HG03520 (cell line): ENCODE results near the gene GIPC2.
"Not testable (repeated sequence)": the region's sequence is repeated elsewhere in the genome, so short reads cannot be mapped to it uniquely, and the experiment has no call there.

Source experiments
- ATAC-seq: cut with Tn5 transposase; IDR thresholded peaks from one replicate; pipeline ENCODE4 v1.9.1; 2021; ENCODE audit warnings: mild to moderate bottlenecking, moderate library complexity; ENCODE audit not compliant: unreplicated experiment

The GIPC2 gene

DNA sequence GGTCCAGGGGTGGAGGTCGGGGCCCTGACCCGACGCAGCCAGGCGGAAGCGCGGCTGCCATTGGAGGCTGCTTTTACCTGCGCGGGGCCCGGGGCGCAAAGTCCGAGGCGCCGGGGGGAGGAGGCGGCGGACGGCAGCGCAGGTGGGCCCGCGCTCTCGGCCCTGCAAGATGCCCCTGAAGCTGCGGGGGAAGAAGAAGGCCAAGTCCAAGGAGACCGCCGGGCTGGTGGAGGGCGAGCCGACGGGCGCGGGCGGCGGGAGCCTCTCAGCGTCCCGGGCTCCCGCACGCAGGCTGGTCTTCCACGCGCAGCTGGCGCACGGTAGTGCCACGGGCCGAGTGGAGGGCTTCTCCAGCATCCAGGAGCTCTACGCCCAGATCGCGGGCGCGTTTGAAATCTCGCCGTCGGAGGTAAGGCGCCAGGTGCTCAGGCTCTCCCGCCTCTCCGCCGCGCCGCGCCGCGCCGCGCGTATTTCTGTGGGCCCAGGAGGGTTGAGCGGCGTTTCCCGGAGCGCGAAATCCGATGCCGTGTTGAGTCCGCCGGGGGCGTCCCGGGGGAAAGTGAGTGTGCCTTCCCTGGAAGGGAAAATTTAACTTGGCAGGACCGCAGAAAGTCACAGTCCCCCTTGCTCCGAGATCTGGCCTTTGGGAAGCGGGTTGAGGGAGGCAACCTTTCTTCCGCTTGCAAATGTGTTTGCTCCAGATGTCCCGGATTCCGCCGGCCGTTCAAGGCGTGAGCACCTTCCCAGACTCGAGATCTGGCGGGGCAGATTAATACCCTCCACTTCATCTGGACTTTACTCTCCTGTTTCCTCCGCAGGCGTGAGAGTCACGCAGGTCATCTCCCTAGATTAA lies at the start of gene GIPC2:
TSS of gene GIPC2 (plus strand) at position 41 of the 853 bp plus-strand sequence. CDS start at position 170, 129 bp downstream.
- no peak for ATAC-seq

- ATAC-seq = no peak
Measured at GRCh38 chr1:77996734-77997133, 49.0 kb upstream of the GIPC2 start.

- ATAC-seq = not testable (repeated sequence)
Measured at GRCh38 chr1:78000536-78000935, 45.2 kb upstream of the GIPC2 start.

DNA sequence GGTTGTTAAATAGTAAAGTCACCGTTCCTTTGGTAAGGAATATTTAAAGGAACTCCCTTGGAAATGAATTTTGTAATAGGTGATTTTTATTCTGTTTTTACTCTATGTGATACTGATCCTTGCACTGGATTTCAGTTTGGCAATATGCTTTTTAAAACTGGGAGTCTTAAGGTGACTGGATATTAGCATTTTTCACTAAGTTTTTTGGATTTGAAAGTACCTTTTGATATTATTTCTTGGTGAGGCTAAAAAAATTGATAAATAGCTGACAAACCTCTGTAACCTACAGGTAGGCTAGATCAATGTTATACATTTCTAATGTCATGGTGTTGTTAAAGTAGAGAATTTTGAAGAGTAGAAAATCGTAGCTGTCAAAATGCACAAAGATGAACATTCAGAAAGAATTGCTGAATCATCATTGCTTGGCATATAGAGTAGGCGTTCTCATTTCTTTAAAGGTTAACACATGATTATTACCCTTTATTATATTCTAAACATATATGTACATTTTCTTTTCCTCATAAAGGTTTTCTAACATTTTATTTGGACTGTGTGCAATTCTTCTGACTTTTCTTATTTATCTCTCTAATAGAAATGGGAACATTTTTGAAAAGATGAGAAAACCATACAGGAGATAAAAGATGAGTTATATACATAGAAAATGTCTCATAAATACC lies 42.6 kb upstream of the GIPC2 start:
- ATAC-seq = no peak

DNA sequence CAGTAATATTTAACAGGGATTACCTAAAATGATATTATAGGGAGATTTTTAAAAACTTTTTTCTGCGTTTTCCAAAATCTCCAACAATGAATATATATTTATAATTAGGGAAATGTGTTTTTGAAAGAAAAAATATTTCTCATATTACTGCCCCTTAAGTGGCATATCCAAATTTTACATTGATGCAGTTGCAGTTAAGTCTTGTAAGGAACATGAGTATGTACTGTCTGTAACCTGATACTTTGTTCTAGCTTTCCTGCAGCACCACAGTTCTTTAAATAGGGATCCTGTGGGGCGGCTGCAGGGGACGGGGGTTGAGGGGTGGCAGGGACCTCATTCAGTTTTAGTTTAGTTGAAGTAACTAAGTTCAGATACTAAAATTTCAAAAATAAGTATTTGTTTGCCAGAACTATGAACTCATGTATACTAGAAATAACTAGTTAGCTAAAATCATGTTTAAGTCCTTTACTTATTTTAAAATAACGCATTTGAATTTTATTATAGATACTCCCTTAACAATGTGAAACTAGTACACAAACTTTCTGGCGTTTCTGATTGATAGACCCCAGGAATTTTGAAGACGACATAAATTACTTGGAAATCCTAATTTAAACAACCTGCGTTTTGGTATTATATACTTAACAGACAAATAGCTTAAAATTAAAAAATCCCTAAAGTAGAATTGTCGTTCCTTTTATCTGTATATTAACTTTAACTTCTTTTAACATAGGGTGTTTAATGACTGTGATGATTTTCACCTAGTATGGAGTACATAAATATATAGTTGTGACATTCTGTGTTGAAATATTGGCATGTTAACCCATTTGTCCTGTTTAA lies 41.7 kb upstream of the GIPC2 start:
- ATAC-seq = peak; percentile 50

- ATAC-seq = peak; percentile 99
Measured at GRCh38 chr1:78004719-78005447, 40.9 kb upstream of the GIPC2 start, which contains the start of gene DNAJB4. DNAJB4 (plus strand) TSS chr1:78004939; CDS start chr1:78005111, 172 bp downstream.

DNA sequence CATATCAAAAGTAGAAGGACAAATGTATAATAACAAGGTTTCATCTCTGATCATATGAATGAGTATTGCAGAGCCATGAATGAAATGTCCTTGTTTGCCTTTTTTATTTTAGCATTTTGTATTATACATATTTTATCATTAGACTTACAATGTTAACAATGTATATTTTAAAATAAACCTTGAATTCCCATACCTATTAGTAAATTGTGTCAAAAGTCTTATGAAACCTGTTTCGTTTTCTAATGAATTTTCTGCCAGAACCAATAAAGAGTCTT lies 40.4 kb upstream of the GIPC2 start:
- ATAC-seq = no peak

GRCh38 chr1:78005755-78006154 lies 40.0 kb upstream of the GIPC2 start:
- ATAC-seq = no peak

DNA sequence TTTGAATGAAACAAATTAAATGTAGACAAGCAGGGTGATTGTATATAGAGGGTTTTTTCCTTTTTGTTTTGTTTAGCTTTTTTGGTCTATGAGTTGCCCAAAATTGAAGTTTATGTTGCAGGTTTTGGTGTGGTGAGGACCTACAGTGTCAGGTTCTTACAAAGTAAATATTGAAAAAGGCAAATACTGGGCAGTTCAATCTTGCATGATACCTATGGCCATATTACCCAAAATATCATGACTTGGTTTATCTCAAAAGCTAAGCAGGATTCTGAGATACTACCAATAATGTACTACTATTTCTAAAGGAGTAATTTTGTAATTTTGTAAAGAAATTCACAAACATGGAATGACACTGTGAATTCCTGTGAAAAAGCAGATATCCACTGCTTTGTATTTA lies 39.2 kb upstream of the GIPC2 start:
- no peak for ATAC-seq

DNA sequence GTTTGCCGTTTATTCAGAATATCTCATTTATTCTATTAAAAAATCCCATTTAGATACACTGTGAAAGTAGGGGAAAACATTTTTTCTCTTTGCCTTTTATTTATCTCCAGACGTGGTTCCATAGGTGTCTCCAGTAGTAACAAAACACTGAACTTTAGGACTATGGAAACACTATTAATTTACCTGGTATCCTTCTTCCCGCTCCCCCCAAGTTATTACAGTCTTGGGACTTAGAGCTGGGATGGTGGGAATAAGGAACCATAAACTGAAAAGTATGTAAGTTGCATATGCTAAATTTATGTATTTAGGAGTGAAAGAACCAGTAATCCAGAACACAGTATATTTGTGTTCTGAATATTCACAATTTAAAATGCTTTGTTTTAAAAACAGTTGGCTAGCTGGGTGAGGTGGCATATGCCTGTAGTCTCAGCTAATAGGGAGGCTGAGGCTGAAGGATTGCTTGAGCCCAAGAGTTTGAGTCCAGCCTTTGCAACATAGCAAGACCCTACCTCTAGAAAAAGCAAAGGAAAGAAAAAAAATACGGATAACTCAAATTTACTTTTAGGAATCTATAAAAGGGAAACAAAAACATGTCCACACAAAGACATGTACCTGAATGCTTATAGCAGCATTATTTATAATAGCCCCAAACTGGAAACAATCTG lies 38.0 kb upstream of the GIPC2 start:
- no peak for ATAC-seq

DNA sequence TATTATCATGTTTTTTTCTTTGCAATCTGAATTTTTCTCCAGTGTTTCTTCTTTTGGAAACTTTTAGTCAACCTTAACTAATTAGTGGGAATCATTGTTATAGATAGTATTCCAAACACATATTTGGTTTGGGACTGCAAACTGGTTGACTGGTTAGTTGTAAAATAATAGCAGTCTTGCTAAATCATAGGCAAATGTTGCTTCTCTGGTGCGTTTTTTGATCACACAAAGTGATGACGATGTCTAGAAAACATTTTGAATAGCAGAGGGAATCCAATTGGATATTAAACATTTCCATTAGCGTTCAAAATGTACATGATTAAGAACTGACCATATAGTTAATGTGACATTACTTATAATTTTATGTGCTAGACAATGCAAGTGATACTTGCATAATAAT lies 36.5 kb upstream of the GIPC2 start:
- no peak for ATAC-seq

DNA sequence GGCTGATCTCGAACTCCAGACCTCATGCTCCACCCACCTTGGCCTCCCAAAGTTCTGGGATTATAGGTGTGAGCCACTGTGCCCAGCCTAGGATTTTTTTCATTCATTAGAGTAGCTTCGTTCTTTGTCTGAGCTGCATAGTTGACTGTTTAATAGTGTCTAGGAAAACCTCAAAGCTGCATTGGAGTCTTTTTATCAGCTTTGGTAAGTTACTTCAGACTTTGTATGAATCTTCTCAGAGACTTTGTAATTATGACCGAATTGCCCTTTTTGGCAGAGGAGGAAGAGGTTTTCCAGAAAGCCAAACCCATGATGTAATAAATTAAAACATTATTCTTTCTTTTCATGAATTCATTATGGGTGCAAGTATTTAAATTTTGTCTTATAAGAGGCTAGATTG lies 35.9 kb upstream of the GIPC2 start:
- no peak for ATAC-seq

DNA sequence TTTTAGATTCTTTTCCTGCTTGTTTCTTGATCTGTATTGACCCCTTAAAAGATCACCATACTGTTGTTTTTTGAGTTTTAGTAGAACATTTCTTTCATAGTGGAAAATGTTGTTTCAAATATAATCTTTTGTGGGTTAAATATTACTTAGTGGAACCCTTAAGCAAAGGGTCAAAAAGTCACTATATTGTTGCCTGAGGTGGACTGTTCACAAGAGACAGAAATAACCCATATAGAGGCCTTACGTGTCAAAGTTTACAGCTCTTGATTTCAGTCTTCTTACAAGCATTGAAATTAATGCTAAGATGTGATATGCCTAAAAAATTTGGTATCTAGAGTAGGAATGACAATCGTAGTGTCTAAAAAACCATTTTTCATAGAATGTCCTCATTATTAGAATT lies 34.7 kb upstream of the GIPC2 start:
- no peak for ATAC-seq

GRCh38 chr1:78015148-78015547 lies 30.6 kb upstream of the GIPC2 start:
- ATAC-seq = no peak

- no peak for ATAC-seq
Measured at GRCh38 chr1:78019024-78019423, 26.7 kb upstream of the GIPC2 start.

GRCh38 chr1:78021134-78021533 lies 24.6 kb upstream of the GIPC2 start:
- ATAC-seq = not testable (repeated sequence)

GRCh38 chr1:78029793-78030192 lies 16.0 kb upstream of the GIPC2 start:
- ATAC-seq = no peak

DNA sequence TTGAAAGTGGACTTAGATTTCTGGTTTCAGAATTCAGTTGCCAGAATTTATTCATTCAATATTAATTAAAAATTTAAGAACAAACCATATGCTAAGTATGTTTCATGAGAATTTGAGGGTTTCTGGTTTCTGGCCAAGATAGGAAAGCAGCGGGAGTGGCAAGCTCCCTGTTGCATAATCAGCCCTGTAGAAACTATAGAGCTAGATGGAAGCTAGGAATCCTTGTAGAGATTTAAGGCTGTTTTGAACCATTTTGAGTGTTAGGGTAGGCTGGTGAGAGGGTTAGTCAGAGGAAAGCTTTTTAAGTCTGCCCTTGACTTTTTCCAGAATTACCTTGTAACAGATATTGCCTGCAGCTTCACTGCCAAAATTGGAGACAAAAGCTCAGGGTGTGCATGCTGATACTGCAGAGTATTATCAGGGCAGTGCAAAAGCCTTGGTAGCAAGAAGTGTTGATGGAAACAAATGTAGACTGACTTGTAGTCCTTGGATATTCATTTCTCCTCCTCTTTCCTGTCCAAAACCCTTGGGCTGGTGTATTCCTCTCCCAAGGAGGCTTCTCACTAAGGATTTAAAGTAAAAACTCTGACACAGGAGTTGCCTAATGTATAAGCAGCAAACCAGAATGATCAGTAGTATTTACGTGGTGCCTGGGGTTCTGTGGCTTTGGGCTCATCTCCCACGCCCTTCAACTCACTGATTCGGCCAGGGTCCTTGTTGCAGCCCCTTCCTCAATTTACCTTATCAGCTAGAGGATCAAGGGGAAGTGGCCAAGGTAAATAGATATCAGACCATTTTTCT lies 12.6 kb upstream of the GIPC2 start:
- no peak for ATAC-seq

DNA sequence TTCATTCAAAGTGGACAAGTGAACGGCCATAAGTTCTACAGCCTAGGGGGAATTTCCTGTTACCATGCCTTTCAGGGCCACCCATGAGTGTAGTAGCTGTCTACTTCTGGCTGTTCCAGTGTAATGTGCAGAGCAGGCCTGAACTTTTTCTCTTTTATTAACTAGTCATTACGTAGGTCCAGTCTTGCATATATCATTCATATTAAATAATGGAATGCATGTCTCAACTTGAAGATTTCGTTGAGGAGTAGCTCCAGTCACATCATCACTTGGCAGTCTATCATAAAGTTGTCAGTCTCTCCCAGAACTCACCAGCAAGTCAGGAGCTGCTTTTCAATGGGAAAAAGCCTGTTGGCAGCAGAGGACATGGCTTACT lies 12.0 kb upstream of the GIPC2 start:
- no peak for ATAC-seq

GRCh38 chr1:78035121-78035520 lies 10.6 kb upstream of the GIPC2 start:
- ATAC-seq = no peak
